ENCODE results near the gene NDUFAF2. TPM values are rescaled to one million over a fixed set of nuclear protein-coding genes. Genes with fewer than 3 reads are reported as not detected.
A peak's percentile ranks its signal among the peaks of the same experiment; 100 is the strongest.

Gene NDUFAF2
- total RNA-seq, 1 experiment from 2014 or later, result 44.5 TPM

GRCh38 chr5:61159070-61159469 lies 214.1 kb downstream of the NDUFAF2 start:
- DNase-seq, result no peak
- H3K4me1 Mint-ChIP-seq (ENCODE audit: low read depth, unreplicated experiment), result peaks cover 32% of the 10 kb centered on the region
- H3K36me3 Mint-ChIP-seq (ENCODE audit: insufficient read depth, unreplicated experiment), result peaks cover 59% of the 10 kb centered on the region
- H3K9me3 Mint-ChIP-seq (ENCODE audit: low read depth, unreplicated experiment), result no peaks in the 10 kb centered on the region
- H3K27ac Mint-ChIP-seq (ENCODE audit: unreplicated experiment), result no peak overlapping the region
- H3K27me3 Mint-ChIP-seq (ENCODE audit: unreplicated experiment), result no peaks in the 10 kb centered on the region
- no peak for TF ChIP-seq CTCF (IDR thresholded peaks at IDR 0.05; ENCODE audit: unreplicated experiment)
- intact Hi-C loops (cut with micrococcal nuclease; ENCODE audit: unreplicated experiment), result no loop called here
- CTCF ChIA-PET, result no interaction called here
- no peak overlapping the region for H3K4me3 Mint-ChIP-seq (ENCODE audit: low read depth, unreplicated experiment)
- no TSS peak for BruUV-seq (replicated peaks)

- BruUV-seq (replicated peaks), result no TSS peak
- intact Hi-C loops (cut with micrococcal nuclease; ENCODE audit: unreplicated experiment), result loop anchor here (5.0 to 10.0 kb wide), 2 partner anchors 497 to 765 kb away; no protein-coding TSS in a partner anchor
- DNase-seq, result no peak
These were observed 214.8 kb downstream of the NDUFAF2 start for GRCh38 chr5:61159836-61160235.

GRCh38 chr5:61160497-61160896 lies 215.5 kb downstream of the NDUFAF2 start:
- Mint-ChIP-seq H3K9me3 (ENCODE audit: low read depth, unreplicated experiment) (no peaks in the 10 kb centered on the region), H3K27me3 (ENCODE audit: unreplicated experiment) (no peaks in the 10 kb centered on the region), H3K4me1 (ENCODE audit: low read depth, unreplicated experiment) (peaks cover 26% of the 10 kb centered on the region), H3K36me3 (ENCODE audit: insufficient read depth, unreplicated experiment) (peaks cover 58% of the 10 kb centered on the region), H3K27ac (ENCODE audit: unreplicated experiment) (peak overlapping the region; percentile 95), H3K4me3 (ENCODE audit: low read depth, unreplicated experiment) (peak overlapping the region; percentile 90)
- intact Hi-C loops (cut with micrococcal nuclease; ENCODE audit: unreplicated experiment), result loop anchor here (5.0 to 10.0 kb wide), 2 partner anchors 497 to 764 kb away; no protein-coding TSS in a partner anchor
- DNase-seq, result no peak
- no TSS peak for BruUV-seq (replicated peaks)
- CTCF ChIA-PET, result no interaction called here
- no peak for TF ChIP-seq CTCF (IDR thresholded peaks at IDR 0.05; ENCODE audit: unreplicated experiment)

More at GRCh38 chr5:61159836-61160235, 214.8 kb downstream of the NDUFAF2 start:
- Mint-ChIP-seq H3K9me3 (ENCODE audit: low read depth, unreplicated experiment) (no peaks in the 10 kb centered on the region), H3K4me3 (ENCODE audit: low read depth, unreplicated experiment) (peak overlapping the region; percentile 90), H3K27me3 (ENCODE audit: unreplicated experiment) (no peaks in the 10 kb centered on the region), H3K27ac (ENCODE audit: unreplicated experiment) (peak overlapping the region; percentile 95), H3K4me1 (ENCODE audit: low read depth, unreplicated experiment) (peaks cover 32% of the 10 kb centered on the region), H3K36me3 (ENCODE audit: insufficient read depth, unreplicated experiment) (peaks cover 59% of the 10 kb centered on the region)
- CTCF ChIA-PET, result no interaction called here
- no peak for TF ChIP-seq CTCF (IDR thresholded peaks at IDR 0.05; ENCODE audit: unreplicated experiment)

- Mint-ChIP-seq H3K27ac (ENCODE audit: unreplicated experiment) (peak within 1 kb of the TSS; percentile 95), H3K4me3 (ENCODE audit: low read depth, unreplicated experiment) (peak within 1 kb of the TSS; percentile 90), H3K27me3 (ENCODE audit: unreplicated experiment) (no peaks in the 10 kb centered on the region), H3K9me3 (ENCODE audit: low read depth, unreplicated experiment) (no peaks in the 10 kb centered on the region), H3K4me1 (ENCODE audit: low read depth, unreplicated experiment) (peaks cover 22% of the 10 kb centered on the region), H3K36me3 (ENCODE audit: insufficient read depth, unreplicated experiment) (peaks cover 54% of the 10 kb centered on the region)
- intact Hi-C loops (cut with micrococcal nuclease; ENCODE audit: unreplicated experiment), result loop anchor here (2.0 to 10.0 kb wide), 5 partner anchors 93 to 763 kb away; no protein-coding TSS in a partner anchor
- no peak for TF ChIP-seq CTCF (IDR thresholded peaks at IDR 0.05; ENCODE audit: unreplicated experiment)
- no TSS peak for BruUV-seq (replicated peaks)
- DNase-seq, result peak; percentile 91
- CTCF ChIA-PET, result interaction anchor here (0.8 to 1.2 kb wide), 2 partner anchors 13 to 454 kb away, joined by 3 read pairs; no protein-coding TSS in a partner anchor
These were observed 217.2 kb downstream of the NDUFAF2 start, which contains the start of gene SMIM15 for GRCh38 chr5:61162010-61162831. Gene SMIM15, minus strand, starts transcription at chr5:61162468. Its CDS starts 2,297 bp downstream, at chr5:61160171.

All from Calu3 (cell line).